T-helper 1 cell treated with Interleukin-12 subunit alpha and Interleukin-12 subunit beta and Interleukin-4 antibody, amounts not matched to agents 30 μg/mL and 1 μg/mL, for 36 hours (primary cell): ENCODE data around the gene EXTL1.
"Not testable (repeated sequence)": the region's sequence is repeated elsewhere in the genome, so short reads cannot be mapped to it uniquely, and the experiment has no call there.

ENCODE experiments used
- H3K27ac Mint-ChIP-seq: one replicate; pipeline ENCODE4 v1.8.0; 2021; ENCODE audit warnings: mild to moderate bottlenecking, mixed read lengths
- H3K27me3 Mint-ChIP-seq: one replicate; pipeline ENCODE4 v1.8.0; 2021; ENCODE audit warnings: low read depth, mixed read lengths
- H3K36me3 Mint-ChIP-seq: one replicate; pipeline ENCODE4 v1.8.0; 2021; ENCODE audit warnings: low read depth, mixed read lengths
- H3K4me1 Mint-ChIP-seq: one replicate; pipeline ENCODE4 v1.8.0; 2021; ENCODE audit warnings: low read depth, mixed read lengths
- H3K4me3 Mint-ChIP-seq: one replicate; pipeline ENCODE4 v1.8.0; 2021; ENCODE audit warnings: mild to moderate bottlenecking, moderate library complexity, mixed read lengths
- H3K9me3 Mint-ChIP-seq: one replicate; pipeline ENCODE4 v1.8.0; 2021; ENCODE audit warnings: mixed read lengths

EXTL1 gene, protein sequence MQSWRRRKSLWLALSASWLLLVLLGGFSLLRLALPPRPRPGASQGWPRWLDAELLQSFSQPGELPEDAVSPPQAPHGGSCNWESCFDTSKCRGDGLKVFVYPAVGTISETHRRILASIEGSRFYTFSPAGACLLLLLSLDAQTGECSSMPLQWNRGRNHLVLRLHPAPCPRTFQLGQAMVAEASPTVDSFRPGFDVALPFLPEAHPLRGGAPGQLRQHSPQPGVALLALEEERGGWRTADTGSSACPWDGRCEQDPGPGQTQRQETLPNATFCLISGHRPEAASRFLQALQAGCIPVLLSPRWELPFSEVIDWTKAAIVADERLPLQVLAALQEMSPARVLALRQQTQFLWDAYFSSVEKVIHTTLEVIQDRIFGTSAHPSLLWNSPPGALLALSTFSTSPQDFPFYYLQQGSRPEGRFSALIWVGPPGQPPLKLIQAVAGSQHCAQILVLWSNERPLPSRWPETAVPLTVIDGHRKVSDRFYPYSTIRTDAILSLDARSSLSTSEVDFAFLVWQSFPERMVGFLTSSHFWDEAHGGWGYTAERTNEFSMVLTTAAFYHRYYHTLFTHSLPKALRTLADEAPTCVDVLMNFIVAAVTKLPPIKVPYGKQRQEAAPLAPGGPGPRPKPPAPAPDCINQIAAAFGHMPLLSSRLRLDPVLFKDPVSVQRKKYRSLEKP

DNA sequence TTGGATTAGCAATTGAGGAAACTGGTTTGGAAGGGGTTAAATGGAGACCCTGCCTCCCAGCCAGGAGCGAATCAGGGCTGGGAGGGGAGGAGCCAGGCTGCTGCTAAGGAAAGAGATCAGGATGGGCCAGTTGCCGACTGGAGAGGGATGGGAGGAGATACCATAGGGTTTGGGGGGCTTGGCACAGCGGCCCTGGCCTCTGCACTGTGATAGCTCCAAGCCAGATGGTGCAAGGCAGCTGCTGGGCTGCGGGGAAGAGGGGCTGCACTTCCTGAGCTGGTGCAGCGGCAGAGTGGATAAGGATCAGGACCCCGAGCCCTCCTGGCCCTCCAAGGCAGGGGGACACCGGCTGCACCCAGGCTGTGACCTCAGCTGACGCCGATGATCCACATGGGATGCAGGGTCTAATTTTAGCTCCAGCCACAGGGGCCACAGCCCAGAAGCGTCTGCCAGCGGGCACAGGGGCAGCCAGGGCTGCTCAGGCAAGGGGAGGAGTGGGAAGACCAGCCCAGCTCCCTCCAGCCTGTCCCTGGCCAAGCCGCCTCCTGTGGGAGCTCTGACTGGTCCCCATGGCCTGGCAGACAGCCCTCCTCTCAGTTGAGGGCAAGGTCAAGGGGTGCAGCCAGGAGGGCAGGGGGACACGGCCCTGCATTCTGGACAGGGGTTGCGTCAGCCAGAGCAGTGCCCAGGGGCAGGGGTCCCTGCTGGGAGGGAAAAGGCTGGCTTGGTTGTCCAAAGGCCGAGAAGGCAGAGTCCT lies at the start of gene EXTL1:
TSS of gene EXTL1 (plus strand) at position 129 of the 757 bp plus-strand sequence. CDS start 872 bp downstream, outside the sequence.
- Mint-ChIP-seq H3K36me3 (no peaks in the 10 kb centered on the region), H3K27ac (no peak within 1 kb of the TSS), H3K4me3 (no peak within 1 kb of the TSS), H3K9me3 (no peaks in the 10 kb centered on the region), H3K27me3 (peaks cover 18% of the 10 kb centered on the region), H3K4me1 (peaks cover 5% of the 10 kb centered on the region)

DNA sequence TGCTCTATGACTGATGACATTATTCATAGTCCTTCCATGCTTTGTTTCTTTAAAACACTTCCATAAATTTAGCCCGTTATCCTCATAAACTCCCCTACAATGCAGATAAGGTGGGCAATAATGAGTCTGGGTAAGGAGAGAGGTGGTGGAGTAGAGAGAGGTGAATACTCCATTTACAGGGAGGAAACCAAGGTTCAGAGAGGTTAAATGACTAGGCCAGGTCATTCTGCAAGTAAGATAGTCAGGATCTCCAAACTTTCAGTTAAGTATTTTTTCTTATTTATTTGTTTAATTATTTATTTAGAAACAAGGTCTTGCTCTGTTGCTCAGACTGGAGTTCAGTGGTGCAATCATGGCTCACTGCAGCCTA lies 49.8 kb upstream of the EXTL1 start:
- peaks cover 52% of the 10 kb centered on the region for H3K36me3 Mint-ChIP-seq
- peak overlapping the region; percentile 88 for H3K27ac Mint-ChIP-seq
- peak overlapping the region; percentile 41 for H3K4me3 Mint-ChIP-seq
- H3K27me3 Mint-ChIP-seq, result no peaks in the 10 kb centered on the region
- H3K4me1 Mint-ChIP-seq, result peaks cover 31% of the 10 kb centered on the region
- H3K9me3 Mint-ChIP-seq, result no peaks in the 10 kb centered on the region

DNA sequence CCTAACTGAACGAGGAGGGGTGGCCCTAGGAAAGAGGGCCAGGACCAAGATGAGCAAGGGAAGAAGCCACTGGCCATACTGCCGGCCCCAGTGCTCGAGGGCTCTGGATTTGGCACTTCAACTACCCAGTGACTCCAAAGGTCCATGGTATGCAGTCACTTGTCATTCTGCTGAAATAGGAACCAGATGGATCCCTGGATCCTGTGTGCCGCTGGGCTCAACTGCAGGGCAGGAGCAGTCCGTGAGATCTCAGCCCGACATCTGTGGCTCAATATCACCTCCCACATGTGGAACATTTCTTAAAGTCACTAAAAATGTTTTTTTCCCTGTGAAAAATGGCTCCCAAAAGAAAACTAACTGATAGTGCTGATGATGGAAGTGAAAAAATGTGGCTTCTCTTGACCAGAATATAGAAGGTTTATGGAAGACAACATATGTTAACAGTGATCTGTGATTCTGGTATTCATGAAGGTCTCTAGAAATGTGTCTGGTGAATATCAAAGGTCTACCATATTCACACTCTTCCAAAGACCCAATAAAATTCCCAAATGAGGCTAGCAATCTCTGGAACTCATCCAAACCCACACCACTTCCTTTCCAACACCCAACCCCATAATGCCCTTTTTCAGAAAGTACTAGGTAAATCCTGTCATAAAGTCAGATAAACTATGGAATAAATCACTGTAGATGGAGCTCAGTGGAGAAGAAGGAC lies 47.8 kb upstream of the EXTL1 start:
- H3K27ac Mint-ChIP-seq, result no peak overlapping the region
- no peaks in the 10 kb centered on the region for H3K9me3 Mint-ChIP-seq
- H3K36me3 Mint-ChIP-seq, result peaks cover 47% of the 10 kb centered on the region
- no peak overlapping the region for H3K4me3 Mint-ChIP-seq
- no peaks in the 10 kb centered on the region for H3K27me3 Mint-ChIP-seq
- H3K4me1 Mint-ChIP-seq, result peaks cover 29% of the 10 kb centered on the region

DNA sequence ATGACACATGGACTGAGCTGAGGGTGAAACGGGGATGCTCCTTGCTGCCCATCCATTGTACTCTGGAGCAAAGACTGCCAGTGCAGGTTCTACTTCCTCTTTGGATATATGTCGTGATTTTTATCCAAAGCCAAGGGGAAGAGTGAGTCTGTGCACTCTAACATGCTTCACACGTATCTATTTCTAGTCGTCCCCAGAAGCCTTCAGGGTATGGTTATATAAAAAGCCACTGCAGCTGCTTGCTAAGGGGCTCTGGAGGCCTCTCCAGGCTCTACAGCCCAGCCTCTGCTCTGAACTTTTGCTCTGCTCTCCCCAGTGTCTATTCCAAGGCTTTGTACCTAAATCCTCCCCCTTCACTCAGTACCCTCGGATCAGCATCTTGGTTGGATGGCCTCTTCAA lies 43.8 kb upstream of the EXTL1 start:
- peaks cover 10% of the 10 kb centered on the region for H3K4me1 Mint-ChIP-seq
- H3K27me3 Mint-ChIP-seq, result no peaks in the 10 kb centered on the region
- H3K9me3 Mint-ChIP-seq, result no peaks in the 10 kb centered on the region
- H3K36me3 Mint-ChIP-seq, result peaks cover 46% of the 10 kb centered on the region
- H3K4me3 Mint-ChIP-seq, result no peak overlapping the region
- H3K27ac Mint-ChIP-seq, result no peak overlapping the region

DNA sequence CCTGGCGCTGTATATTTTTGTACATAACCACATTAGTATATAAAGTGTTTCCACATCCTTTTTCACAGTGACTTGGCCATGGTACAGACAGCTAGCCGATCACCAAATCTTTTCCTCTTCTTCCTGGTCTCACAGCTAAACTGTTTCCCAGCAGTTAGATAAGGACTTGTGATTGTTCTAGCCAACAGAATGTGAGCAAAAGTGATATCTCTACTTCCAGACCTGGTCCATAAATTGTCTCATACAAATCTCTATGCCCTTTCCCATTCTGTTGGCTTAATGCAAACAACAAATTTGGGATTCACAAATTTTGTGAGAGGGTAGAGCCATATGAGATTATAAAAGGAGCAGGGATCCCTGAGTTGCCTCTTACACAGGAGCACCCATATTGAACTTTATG lies 43.2 kb upstream of the EXTL1 start:
- no peak overlapping the region for H3K4me3 Mint-ChIP-seq
- H3K4me1 Mint-ChIP-seq, result peaks cover 9% of the 10 kb centered on the region
- H3K36me3 Mint-ChIP-seq, result peaks cover 48% of the 10 kb centered on the region
- H3K27me3 Mint-ChIP-seq, result no peaks in the 10 kb centered on the region
- no peak overlapping the region for H3K27ac Mint-ChIP-seq
- H3K9me3 Mint-ChIP-seq, result no peaks in the 10 kb centered on the region

DNA sequence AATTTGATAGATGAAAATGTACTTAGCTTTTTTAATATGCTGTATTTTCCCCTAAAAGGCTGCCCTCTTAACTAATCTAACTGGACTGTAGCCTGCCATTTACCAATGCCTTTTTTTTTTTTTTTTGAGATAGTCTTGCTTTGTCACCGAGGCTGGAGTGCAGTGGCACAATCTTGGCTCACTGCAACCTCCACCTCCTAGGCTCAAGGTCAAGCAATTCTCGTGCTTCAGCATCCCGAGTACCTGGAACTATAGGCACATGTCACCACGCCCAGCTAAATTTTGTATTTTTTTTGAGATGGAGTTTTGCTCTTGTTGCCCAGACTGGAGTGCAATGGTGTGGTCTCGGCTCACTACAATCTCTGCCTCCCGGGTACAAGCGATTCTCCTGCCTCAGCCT lies 42.4 kb upstream of the EXTL1 start:
- H3K36me3 Mint-ChIP-seq, result peaks cover 47% of the 10 kb centered on the region

DNA sequence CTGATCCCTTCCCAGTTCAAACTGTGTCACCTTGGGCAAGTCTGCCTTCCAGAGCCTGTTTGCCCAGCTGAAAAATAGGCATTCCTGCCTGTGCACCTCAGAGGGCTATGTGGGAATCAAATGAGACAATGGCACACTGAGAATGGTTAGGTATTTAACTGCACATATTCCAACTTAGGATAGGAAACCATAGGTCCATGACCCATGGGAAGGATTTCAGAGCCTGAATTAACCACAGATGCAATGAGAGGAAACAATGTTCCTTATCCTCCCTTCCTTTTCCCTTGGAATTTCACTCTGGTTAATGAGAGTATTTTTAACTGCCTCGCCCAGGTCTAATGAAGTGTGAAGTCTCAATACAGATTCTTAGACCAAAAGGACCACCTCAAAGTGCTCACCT lies 36.4 kb upstream of the EXTL1 start:
- Mint-ChIP-seq H3K36me3 (peaks cover 41% of the 10 kb centered on the region), H3K27ac (no peak overlapping the region), H3K27me3 (no peaks in the 10 kb centered on the region), H3K4me3 (no peak overlapping the region), H3K4me1 (peaks cover 19% of the 10 kb centered on the region), H3K9me3 (no peaks in the 10 kb centered on the region)

More for the DNA sequence above, 42.4 kb upstream of the EXTL1 start:
- H3K4me3 Mint-ChIP-seq, result no peak overlapping the region
- H3K4me1 Mint-ChIP-seq, result peaks cover 6% of the 10 kb centered on the region
- no peaks in the 10 kb centered on the region for H3K9me3 Mint-ChIP-seq
- no peak overlapping the region for H3K27ac Mint-ChIP-seq
- no peaks in the 10 kb centered on the region for H3K27me3 Mint-ChIP-seq

DNA sequence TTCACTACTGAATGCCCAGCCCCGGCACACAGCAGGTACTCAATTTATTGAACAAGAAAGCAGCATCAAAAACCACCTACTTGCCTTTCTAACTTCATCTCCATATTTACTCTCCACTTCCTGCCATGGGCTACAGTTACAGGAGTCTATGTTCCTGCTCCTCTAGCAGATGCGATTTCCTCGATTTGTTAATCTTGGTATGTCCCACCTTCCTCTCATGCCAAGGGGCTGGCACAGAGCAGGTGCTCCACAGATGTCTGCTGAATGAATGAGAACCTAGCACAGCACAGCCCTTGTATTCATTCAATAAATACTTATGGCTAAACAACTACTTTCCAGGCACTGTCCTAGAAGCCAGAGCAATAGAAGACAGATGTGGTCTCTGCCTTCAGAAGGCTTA lies 35.9 kb upstream of the EXTL1 start:
- H3K27ac Mint-ChIP-seq, result peak overlapping the region; percentile 38
- no peaks in the 10 kb centered on the region for H3K27me3 Mint-ChIP-seq
- H3K4me1 Mint-ChIP-seq, result peaks cover 21% of the 10 kb centered on the region
- H3K36me3 Mint-ChIP-seq, result peaks cover 41% of the 10 kb centered on the region
- no peak overlapping the region for H3K4me3 Mint-ChIP-seq
- no peaks in the 10 kb centered on the region for H3K9me3 Mint-ChIP-seq

DNA sequence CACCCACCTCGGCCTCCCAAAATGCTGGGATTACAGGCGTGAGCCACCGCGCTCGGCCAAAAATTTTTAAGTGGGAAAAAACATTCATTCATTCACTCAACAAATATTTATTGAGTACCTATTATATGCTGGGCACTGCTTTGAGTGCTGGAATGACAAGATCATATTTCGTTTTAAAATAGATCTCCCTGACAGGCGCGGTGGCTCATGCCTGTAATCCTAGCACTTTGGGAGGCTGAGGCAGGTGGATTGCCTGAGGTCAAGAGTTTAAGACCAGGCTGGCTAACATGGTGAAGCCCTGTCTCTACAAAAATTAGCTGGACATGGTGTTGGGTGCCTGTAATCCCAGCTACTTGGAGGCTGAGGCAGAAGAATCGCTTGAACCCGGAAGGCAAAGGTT lies 34.8 kb upstream of the EXTL1 start:
- peaks cover 37% of the 10 kb centered on the region for H3K36me3 Mint-ChIP-seq

DNA sequence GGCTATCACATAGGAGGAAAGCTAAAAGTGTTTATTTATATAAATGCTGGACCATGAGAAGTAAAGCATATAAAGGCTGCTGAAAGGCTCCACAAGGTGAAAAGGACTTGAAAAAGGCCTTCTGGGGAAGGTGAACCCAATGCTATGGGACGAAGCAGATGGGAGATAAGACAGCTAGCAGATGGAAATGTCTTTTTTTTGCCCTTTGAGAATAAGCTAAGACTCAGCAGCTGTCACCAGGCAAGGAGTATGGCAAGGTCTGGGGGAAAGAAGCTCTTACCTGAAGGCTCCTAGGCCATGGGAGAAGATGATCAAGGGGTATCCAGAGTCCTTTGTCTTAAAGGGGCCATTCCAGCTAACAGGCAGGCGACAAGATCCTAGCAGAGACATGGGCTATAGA lies 33.6 kb upstream of the EXTL1 start:
- no peaks in the 10 kb centered on the region for H3K27me3 Mint-ChIP-seq
- no peaks in the 10 kb centered on the region for H3K9me3 Mint-ChIP-seq
- peaks cover 28% of the 10 kb centered on the region for H3K4me1 Mint-ChIP-seq
- H3K4me3 Mint-ChIP-seq, result no peak overlapping the region
- H3K27ac Mint-ChIP-seq, result no peak overlapping the region
- H3K36me3 Mint-ChIP-seq, result peaks cover 25% of the 10 kb centered on the region

More for the DNA sequence above, 34.8 kb upstream of the EXTL1 start:
- H3K4me1 Mint-ChIP-seq, result peaks cover 26% of the 10 kb centered on the region
- not testable (repeated sequence) for H3K9me3 Mint-ChIP-seq, H3K4me3 Mint-ChIP-seq, H3K27me3 Mint-ChIP-seq, H3K27ac Mint-ChIP-seq

DNA sequence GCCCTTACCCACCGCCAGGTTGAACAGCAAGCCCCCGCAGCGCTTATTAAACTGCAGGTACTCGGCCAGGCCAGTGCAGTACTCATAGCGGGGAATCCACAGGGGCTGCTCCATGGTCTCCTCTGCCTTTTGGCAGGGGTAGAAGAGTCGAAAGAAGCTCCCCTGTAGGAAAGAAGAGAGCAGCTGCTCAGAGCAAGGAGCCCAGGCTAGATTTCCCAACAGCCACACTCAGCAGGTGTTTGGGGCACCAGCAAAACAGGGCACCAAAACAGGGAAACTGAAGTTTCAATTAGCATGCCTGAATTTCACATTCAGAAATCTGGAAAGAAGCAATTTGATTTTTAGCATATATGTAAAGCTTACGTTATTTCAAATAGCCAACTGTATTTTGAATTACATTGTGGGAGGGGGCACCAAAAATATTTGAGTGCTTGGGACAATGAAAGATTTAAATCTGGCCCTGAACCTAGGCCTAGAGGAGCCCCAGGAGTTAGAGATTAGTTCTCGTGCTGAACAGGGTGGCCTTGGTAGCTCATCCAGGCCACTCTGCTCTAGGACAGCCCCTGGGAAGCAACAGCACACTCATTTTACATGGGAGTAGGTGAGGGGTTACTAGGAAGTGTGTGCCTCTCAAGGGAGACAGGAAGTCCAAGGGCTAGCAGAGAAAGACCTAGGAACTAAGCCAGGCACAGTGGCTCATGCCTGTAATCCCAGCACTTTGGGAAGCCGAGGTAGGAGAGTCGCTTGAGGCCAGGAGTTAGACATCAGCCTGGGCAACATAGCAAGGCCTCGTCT lies 31.9 kb upstream of the EXTL1 start:
- Mint-ChIP-seq H3K36me3 (peaks cover 18% of the 10 kb centered on the region), H3K9me3 (no peaks in the 10 kb centered on the region), H3K4me3 (peak overlapping the region; percentile 71), H3K27ac (peak overlapping the region; percentile 67), H3K27me3 (no peaks in the 10 kb centered on the region), H3K4me1 (peaks cover 37% of the 10 kb centered on the region)

DNA sequence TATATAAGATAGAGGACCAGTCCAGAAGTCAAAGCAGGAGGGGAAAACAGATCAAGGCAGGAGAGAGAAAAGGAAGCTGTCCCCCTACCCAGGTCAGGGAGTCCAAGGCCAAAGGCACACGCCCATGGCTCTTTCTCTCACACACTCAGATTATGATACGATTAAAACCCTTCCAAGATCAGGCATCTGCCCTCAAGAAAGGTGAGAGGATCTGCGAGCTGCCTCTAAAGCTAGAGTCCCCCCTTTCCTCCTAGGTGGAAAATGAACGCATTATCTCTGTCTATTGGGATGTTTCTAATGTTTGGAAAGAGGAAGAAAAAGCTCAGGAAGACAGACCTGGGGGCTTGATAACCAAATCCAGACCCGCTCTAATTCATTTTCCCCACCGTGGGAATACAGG lies 31.3 kb upstream of the EXTL1 start:
- no peaks in the 10 kb centered on the region for H3K9me3 Mint-ChIP-seq
- peaks cover 18% of the 10 kb centered on the region for H3K36me3 Mint-ChIP-seq
- peaks cover 37% of the 10 kb centered on the region for H3K4me1 Mint-ChIP-seq
- H3K27ac Mint-ChIP-seq, result peak overlapping the region; percentile 57
- H3K4me3 Mint-ChIP-seq, result peak overlapping the region; percentile 71
- no peaks in the 10 kb centered on the region for H3K27me3 Mint-ChIP-seq

DNA sequence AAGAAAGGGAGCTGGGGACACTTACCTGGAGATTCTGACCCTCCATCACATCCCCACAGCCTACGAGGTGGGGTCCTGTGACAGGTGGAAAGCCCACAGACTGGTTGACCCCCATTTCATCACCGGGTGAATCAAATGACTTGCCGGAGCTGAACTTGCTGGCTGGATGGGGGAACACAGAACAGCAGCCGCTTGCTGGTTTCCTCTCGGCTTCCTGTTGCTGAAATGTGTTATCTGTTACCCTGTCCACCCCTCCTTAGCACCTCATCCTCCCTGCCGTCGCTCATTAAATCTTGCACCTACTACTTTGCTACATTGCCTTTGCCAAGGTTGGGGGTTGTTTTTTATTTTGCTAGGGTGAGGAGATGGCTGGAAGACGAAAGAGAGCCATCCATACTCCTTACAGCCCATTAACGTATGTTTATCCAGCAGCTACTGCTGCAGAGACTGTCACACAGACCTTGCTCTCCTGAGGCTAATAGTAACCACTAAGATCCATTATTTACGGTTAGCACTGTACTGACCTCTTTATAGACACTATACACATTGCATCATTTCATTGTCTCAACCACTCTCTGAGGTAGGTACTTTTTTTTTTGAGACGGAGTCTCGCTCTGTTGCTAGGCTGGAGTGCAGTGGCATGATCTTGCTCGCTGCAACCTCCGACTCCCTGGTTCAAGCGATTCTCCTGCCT lies 30.7 kb upstream of the EXTL1 start:
- Mint-ChIP-seq H3K9me3 (no peaks in the 10 kb centered on the region), H3K36me3 (peaks cover 13% of the 10 kb centered on the region), H3K4me3 (peak overlapping the region; percentile 71), H3K27me3 (no peaks in the 10 kb centered on the region), H3K27ac (peak overlapping the region; percentile 57), H3K4me1 (peaks cover 31% of the 10 kb centered on the region)
